Measurements from ENCODE around the gene ATP9B. TPM values are rescaled to one million over a fixed set of nuclear protein-coding genes. Genes with fewer than 3 reads are reported as not detected.

ATP9B gene
- total and polyA plus RNA-seq, 10 donors: 7.5 to 58.4 (median 42.7) TPM

DNA sequence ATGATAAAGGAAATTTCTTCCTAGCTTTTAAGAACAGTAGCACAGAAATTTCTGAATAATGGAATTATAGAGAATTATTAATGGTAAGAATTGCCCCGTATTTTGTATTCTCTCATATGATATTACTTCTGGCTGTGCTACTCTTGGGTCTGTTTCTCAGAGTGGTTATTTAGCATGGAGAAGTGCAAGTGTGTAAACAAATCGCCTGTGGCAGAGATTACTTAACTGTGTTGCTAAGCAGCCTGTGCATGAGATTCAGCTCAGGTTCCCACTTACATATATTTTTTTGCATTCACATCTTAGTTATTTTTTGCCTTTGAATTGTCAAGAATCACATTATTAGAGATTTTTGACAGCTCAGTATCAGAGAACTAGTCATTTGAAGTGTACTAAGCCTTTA, 246.4 kb downstream of the ATP9B start:
- no peaks in the 10 kb centered on the region for H3K4me1 ChIP-seq
- no peaks in the 10 kb centered on the region for H3K27me3 ChIP-seq (replicated peaks in 1 of 7)
- 94 to 97% (median 96%) methylated on average over 2 of the region's 2 CpGs for WGBS, 5 donors
- intact Hi-C loops (cut with DNase I; ENCODE audit: low total_unique reads): no loop called here
- TF ChIP-seq, protein P1, sequence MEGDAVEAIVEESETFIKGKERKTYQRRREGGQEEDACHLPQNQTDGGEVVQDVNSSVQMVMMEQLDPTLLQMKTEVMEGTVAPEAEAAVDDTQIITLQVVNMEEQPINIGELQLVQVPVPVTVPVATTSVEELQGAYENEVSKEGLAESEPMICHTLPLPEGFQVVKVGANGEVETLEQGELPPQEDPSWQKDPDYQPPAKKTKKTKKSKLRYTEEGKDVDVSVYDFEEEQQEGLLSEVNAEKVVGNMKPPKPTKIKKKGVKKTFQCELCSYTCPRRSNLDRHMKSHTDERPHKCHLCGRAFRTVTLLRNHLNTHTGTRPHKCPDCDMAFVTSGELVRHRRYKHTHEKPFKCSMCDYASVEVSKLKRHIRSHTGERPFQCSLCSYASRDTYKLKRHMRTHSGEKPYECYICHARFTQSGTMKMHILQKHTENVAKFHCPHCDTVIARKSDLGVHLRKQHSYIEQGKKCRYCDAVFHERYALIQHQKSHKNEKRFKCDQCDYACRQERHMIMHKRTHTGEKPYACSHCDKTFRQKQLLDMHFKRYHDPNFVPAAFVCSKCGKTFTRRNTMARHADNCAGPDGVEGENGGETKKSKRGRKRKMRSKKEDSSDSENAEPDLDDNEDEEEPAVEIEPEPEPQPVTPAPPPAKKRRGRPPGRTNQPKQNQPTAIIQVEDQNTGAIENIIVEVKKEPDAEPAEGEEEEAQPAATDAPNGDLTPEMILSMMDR (IDR thresholded peaks at IDR 0.05 in 8 of 11, conservative IDR thresholded peaks at IDR 0.05 in 3 of 11): no peak
- TF ChIP-seq POLR2A (IDR thresholded peaks at IDR 0.05): no peak
- TF ChIP-seq POLR2AphosphoS5 (IDR thresholded peaks at IDR 0.05): no peak
- no peak overlapping the region for H3K4me3 ChIP-seq
- H3K36me3 ChIP-seq: peaks cover 0 to 87% (median 20%) of the 10 kb centered on the region in 6 donors
- H3K27ac ChIP-seq: no peak overlapping the region
- peaks cover 0 to 15% (median 5%) of the 10 kb centered on the region in 8 donors for H3K9me3 ChIP-seq
- DNase-seq: no peak

DNA sequence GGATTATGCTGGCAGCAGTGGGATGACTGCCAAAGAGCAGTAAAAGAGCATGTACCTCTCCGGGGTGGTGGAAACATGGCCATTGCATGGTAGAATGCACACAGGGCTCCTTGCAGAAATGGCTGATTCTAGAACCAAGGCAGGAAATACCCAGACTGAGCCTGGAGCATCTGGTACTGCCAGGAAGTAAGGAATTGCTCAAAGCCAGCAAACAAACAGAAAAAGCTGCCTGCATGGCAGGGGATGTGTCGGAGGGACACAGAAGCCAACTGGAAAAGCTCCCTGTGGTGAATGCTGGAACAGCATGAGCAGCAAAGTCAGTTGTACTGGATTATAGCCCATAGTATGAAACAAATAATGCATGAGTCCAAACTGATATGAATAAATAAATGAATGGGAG, 248.5 kb downstream of the ATP9B start:
- Histone ChIP-seq H3K27me3 (replicated peaks in 1 of 7) (no peaks in the 10 kb centered on the region), H3K4me3 (no peak overlapping the region), H3K4me1 (no peaks in the 10 kb centered on the region), H3K27ac (no peak overlapping the region), H3K36me3 (peaks cover 0 to 86% (median 10%) of the 10 kb centered on the region in 6 donors), H3K9me3 (peaks cover 0 to 15% (median 5%) of the 10 kb centered on the region in 8 donors)
- intact Hi-C loops (cut with DNase I; ENCODE audit: low total_unique reads): no loop called here
- 92 to 96% (median 93%) methylated on average over 2 of the region's 2 CpGs for WGBS, 5 donors
- DNase-seq: no peak
- TF ChIP-seq, protein P1 (IDR thresholded peaks at IDR 0.05 in 8 of 11, conservative IDR thresholded peaks at IDR 0.05 in 3 of 11): no peak
- no peak for TF ChIP-seq POLR2AphosphoS5 (IDR thresholded peaks at IDR 0.05)
- no peak for TF ChIP-seq POLR2A (IDR thresholded peaks at IDR 0.05)

DNA sequence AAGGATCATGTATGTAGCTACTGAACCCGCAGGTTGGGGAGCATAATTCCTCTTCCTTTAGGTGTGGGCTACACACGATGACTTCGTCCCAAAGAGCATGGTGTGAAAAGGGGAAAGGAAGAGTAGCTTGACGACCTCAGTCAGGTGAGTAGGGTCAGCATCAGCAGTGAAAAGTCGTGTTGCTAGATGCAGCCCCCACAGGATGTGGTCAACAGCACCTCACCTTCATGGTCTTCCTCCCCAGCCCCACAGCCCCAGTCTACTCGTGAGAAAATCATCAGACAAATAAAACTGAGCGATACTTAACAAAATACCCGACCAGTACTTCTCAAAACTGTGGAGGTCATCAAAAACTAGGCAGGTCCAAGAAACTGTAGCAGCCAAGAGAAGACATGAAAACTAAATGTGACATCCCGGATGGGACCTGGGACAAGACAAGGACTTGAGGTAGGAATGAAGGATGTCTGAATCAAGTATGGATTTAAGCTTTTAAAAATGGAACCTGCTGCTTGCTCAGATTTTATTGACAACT, 249.0 kb downstream of the ATP9B start:
- no peaks in the 10 kb centered on the region for H3K27me3 ChIP-seq (replicated peaks in 1 of 7)
- peaks cover 0 to 15% (median 5%) of the 10 kb centered on the region in 8 donors for H3K9me3 ChIP-seq
- no peak for DNase-seq
- peaks cover 0 to 83% (median 10%) of the 10 kb centered on the region in 6 donors for H3K36me3 ChIP-seq
- TF ChIP-seq POLR2AphosphoS5 (IDR thresholded peaks at IDR 0.05) (no peak), POLR2A (IDR thresholded peaks at IDR 0.05) (no peak)
- TF ChIP-seq, protein P1 (IDR thresholded peaks at IDR 0.05 in 8 of 11, conservative IDR thresholded peaks at IDR 0.05 in 3 of 11): no peak
- no peak overlapping the region for H3K27ac ChIP-seq
- no peaks in the 10 kb centered on the region for H3K4me1 ChIP-seq
- intact Hi-C loops (cut with DNase I; ENCODE audit: low total_unique reads): no loop called here
- no peak overlapping the region for H3K4me3 ChIP-seq
- 70 to 75% (median 73%) methylated on average over 9 of the region's 9 CpGs for WGBS, 5 donors

DNA sequence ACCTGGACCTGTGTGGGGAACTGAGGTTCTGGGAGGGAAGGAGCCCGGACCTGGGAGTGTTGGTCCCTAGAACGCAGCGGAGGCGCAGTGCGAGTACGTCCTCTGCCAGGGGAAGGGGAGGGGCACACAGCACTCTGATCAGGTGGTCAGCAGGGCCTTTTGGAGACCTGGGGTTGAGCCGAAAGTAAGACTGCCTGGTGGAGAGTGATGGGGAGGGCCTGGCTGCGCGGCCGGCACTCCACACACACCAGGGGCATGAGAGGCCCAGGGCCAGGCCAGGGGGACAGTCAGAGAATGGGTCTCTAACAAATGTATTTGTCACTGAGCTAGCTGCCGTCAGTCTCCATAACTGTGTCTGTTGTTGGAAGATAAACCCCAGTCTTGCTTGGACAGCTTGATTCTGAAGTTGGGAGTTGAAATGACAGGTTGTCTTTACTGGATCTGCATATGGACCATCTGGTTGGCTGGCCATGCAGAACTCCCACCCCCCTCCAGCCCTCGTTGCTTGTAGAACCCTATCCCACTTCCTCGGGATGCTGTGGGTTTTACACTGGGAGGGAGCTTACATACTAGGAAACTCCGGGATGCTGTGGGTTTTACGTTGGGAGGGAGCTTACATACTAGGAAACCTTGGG, 251.1 kb downstream of the ATP9B start:
- WGBS, 5 donors: 74 to 91% (median 89%) methylated on average over 13 to 15 of the region's 15 CpGs

More for the DNA sequence above, 251.1 kb downstream of the ATP9B start:
- no peaks in the 10 kb centered on the region for H3K4me1 ChIP-seq
- DNase-seq: no peak
- intact Hi-C loops (cut with DNase I; ENCODE audit: low total_unique reads): no loop called here
- H3K36me3 ChIP-seq: peaks cover 0 to 80% (median 9%) of the 10 kb centered on the region in 6 donors
- H3K27me3 ChIP-seq (replicated peaks in 1 of 7): no peaks in the 10 kb centered on the region
- TF ChIP-seq POLR2AphosphoS5 (IDR thresholded peaks at IDR 0.05) (no peak), POLR2A (IDR thresholded peaks at IDR 0.05) (no peak)
- TF ChIP-seq, protein P1 (IDR thresholded peaks at IDR 0.05 in 8 of 11, conservative IDR thresholded peaks at IDR 0.05 in 3 of 11): no peak
- H3K27ac ChIP-seq: no peak overlapping the region
- H3K9me3 ChIP-seq: peaks cover 0 to 14% (median 5%) of the 10 kb centered on the region in 8 donors
- H3K4me3 ChIP-seq: no peak overlapping the region

Data from spleen (tissue), 11 donors.